WERI-Rb-1 (cell line): ENCODE results near the gene FUZ.

Experiments used
- DNase-seq: peaks from one replicate; pipeline ENCODE4 v3.0.0-alpha.2; 2020
- H3K27ac ChIP-seq: fragments of 250-450 bp; sonication (Bioruptor Pico); 2 replicates; pipeline ENCODE4 v1.5.1; 2020; ENCODE audit warnings: mild to moderate bottlenecking, moderate library complexity
- H3K27me3 ChIP-seq: fragments of 250-450 bp; sonication (Bioruptor Pico); 2 replicates; pipeline ENCODE4 v1.5.1; 2021; ENCODE audit warnings: mild to moderate bottlenecking, low read depth, moderate library complexity; ENCODE audit not compliant: insufficient read depth, severe bottlenecking
- H3K36me3 ChIP-seq: fragments of 250-450 bp; sonication (Bioruptor Pico); 2 replicates; pipeline ENCODE4 v1.5.1; 2020; ENCODE audit warnings: mild to moderate bottlenecking, moderate library complexity
- H3K4me3 ChIP-seq: 2 replicates; pipeline ENCODE4 v1.5.1; 2011; ENCODE audit warnings: low read depth, mild to moderate bottlenecking, control low read depth, low read length
- H3K9me3 ChIP-seq: fragments of 250-450 bp; sonication (Bioruptor Pico); 2 replicates; pipeline ENCODE4 v1.5.1; 2021; ENCODE audit warnings: mild to moderate bottlenecking, moderate library complexity; ENCODE audit not compliant: severe bottlenecking
- CTCF ChIP-seq: IDR thresholded peaks from 2 replicates; pipeline ENCODE4 v1.5.1; 2011; ENCODE audit warnings: low read depth, mild to moderate bottlenecking, control low read depth, inconsistent platforms, low read length

FUZ gene

GRCh38 chr19:49767967-49768581 is 45.0 kb downstream of the FUZ start:
- TF ChIP-seq CTCF: no peak
- no peak for DNase-seq
- Histone ChIP-seq H3K27me3 (no peaks in the 10 kb centered on the region), H3K9me3 (no peaks in the 10 kb centered on the region), H3K27ac (no peak overlapping the region), H3K36me3 (no peaks in the 10 kb centered on the region), H3K4me3 (peak overlapping the region; percentile 90; the same call in 1 of the 2 replicates)

- Histone ChIP-seq H3K9me3 (no peaks in the 10 kb centered on the region), H3K4me3 (peak overlapping the region; percentile 90), H3K27ac (peak overlapping the region; percentile 72), H3K27me3 (no peaks in the 10 kb centered on the region), H3K36me3 (no peaks in the 10 kb centered on the region)
- TF ChIP-seq CTCF: no peak
- no peak for DNase-seq
Measured at GRCh38 chr19:49767381-49767780, 45.7 kb downstream of the FUZ start.

- Histone ChIP-seq H3K27me3 (no peaks in the 10 kb centered on the region), H3K4me3 (peak within 1 kb of the TSS; percentile 90), H3K36me3 (no peaks in the 10 kb centered on the region), H3K9me3 (no peaks in the 10 kb centered on the region), H3K27ac (peak within 1 kb of the TSS; percentile 91)
- TF ChIP-seq CTCF: no peak
- no peak for DNase-seq
Measured at GRCh38 chr19:49766930-49767299, 46.2 kb downstream of the FUZ start, which contains the start of gene AP2A1. Gene AP2A1, plus strand, starts transcription at chr19:49767001. Its CDS starts 133 bp downstream, at chr19:49767134.

GRCh38 chr19:49766007-49766929 is 46.8 kb downstream of the FUZ start:
- Histone ChIP-seq H3K27ac (peak overlapping the region; percentile 91), H3K36me3 (no peaks in the 10 kb centered on the region), H3K9me3 (no peaks in the 10 kb centered on the region), H3K27me3 (no peaks in the 10 kb centered on the region), H3K4me3 (peak overlapping the region; percentile 37)
- peak; percentile 99 for DNase-seq
- TF ChIP-seq CTCF: no peak

- Histone ChIP-seq H3K27ac (no peak overlapping the region), H3K36me3 (no peaks in the 10 kb centered on the region), H3K27me3 (no peaks in the 10 kb centered on the region), H3K4me3 (no peak overlapping the region), H3K9me3 (no peaks in the 10 kb centered on the region)
- no peak for DNase-seq
- TF ChIP-seq CTCF: no peak
Measured at GRCh38 chr19:49764341-49764740, 48.8 kb downstream of the FUZ start.
